SK-N-SH (cell line): ENCODE results near the gene CLEC20A.

Source experiments
- EZH2phosphoT487 ChIP-seq: fragments of 200-600 bp; sonication (generic); IDR thresholded peaks from 2 replicates; pipeline ENCODE4 v1.6.1; 2017; ENCODE audit warnings: low read depth, mixed run types, mild to moderate bottlenecking, antibody characterized with exemption, moderate library complexity, borderline replicate concordance
- FOXJ3 ChIP-seq: sonication (generic); formaldehyde crosslinking; IDR thresholded peaks from 2 replicates; pipeline ENCODE4 v1.5.1; 2020; ENCODE audit warnings: mild to moderate bottlenecking, missing genetic modification reagents
- GABPA ChIP-seq: IDR thresholded peaks from 2 replicates; pipeline ENCODE4 v1.4.0; 2012; ENCODE audit warnings: low read depth, mild to moderate bottlenecking
- MXI1 ChIP-seq: IDR thresholded peaks from 2 replicates; pipeline ENCODE4 v1.6.1; 2012; ENCODE audit warnings: mild to moderate bottlenecking, low read depth, low read length, improper control_type of control experiment
- NFIC ChIP-seq: IDR thresholded peaks from 2 replicates; pipeline ENCODE4 v1.4.0; 2012; ENCODE audit warnings: borderline replicate concordance
- NRF1 ChIP-seq: IDR thresholded peaks from 2 replicates; pipeline ENCODE4 v1.6.1; 2012; ENCODE audit warnings: low read depth, mild to moderate bottlenecking, low read length
- POLR2AphosphoS5 ChIP-seq: IDR thresholded peaks from 2 replicates; pipeline ENCODE4 v1.6.1; 2012; ENCODE audit warnings: low read depth, low read length
- RAD21 ChIP-seq: IDR thresholded peaks from 2 replicates; pipeline ENCODE4 v1.6.1; 2012; ENCODE audit warnings: mild to moderate bottlenecking, low read length
- TCF12 ChIP-seq: IDR thresholded peaks from 2 replicates; pipeline ENCODE4 v1.4.0; 2012
- YY1 ChIP-seq: IDR thresholded peaks from 2 replicates; pipeline ENCODE4 v1.4.0; 2012; ENCODE audit warnings: low read depth, mild to moderate bottlenecking
- TF ChIP-seq, protein P1 (sequence below): fragments of 150-350 bp; IDR thresholded peaks from 2 replicates; pipeline ENCODE4 v1.6.1; 2017; ENCODE audit warnings: antibody characterized with exemption, low read length, low read depth, borderline replicate concordance
- TF ChIP-seq, protein P2 (sequence below): fragments of 200-600 bp; sonication (generic); IDR thresholded peaks from 2 replicates; pipeline ENCODE4 v1.6.1; 2017; ENCODE audit warnings: antibody characterized with exemption, mild to moderate bottlenecking, moderate library complexity
- TF ChIP-seq, protein P3 (sequence below): IDR thresholded peaks from 2 replicates; pipeline ENCODE4 v1.4.0; 2012; ENCODE audit warnings: low read depth, borderline replicate concordance

DNA sequence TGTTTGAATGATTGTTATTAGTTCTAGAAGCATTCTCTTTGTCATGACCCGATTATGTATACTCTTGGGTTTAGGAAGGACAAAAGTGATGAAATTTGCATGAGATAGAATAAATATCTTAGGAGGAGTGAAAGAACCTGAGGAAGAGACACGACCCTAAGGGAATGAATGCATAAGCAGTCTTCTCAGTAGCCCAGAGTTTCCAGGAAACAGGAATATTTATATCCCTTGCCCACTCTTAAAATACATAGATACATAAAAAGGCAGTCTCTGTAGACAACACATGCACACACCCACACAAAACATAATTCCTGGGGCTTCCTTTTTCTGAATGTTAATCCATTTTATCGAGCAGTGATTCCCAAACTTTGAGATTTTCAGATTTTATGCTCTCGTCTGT, 19.4 kb downstream of the CLEC20A start:
- TF ChIP-seq TCF12 (no peak), NRF1 (no peak), GABPA (no peak), MXI1 (no peak), FOXJ3 (CRISPR knock-in tag) (no peak), NFIC (no peak), RAD21 (no peak), YY1 (no peak), EZH2phosphoT487 (no peak), POLR2AphosphoS5 (no peak)
- TF ChIP-seq, protein P1, sequence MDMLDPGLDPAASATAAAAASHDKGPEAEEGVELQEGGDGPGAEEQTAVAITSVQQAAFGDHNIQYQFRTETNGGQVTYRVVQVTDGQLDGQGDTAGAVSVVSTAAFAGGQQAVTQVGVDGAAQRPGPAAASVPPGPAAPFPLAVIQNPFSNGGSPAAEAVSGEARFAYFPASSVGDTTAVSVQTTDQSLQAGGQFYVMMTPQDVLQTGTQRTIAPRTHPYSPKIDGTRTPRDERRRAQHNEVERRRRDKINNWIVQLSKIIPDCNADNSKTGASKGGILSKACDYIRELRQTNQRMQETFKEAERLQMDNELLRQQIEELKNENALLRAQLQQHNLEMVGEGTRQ: no peak
- TF ChIP-seq, protein P2, sequence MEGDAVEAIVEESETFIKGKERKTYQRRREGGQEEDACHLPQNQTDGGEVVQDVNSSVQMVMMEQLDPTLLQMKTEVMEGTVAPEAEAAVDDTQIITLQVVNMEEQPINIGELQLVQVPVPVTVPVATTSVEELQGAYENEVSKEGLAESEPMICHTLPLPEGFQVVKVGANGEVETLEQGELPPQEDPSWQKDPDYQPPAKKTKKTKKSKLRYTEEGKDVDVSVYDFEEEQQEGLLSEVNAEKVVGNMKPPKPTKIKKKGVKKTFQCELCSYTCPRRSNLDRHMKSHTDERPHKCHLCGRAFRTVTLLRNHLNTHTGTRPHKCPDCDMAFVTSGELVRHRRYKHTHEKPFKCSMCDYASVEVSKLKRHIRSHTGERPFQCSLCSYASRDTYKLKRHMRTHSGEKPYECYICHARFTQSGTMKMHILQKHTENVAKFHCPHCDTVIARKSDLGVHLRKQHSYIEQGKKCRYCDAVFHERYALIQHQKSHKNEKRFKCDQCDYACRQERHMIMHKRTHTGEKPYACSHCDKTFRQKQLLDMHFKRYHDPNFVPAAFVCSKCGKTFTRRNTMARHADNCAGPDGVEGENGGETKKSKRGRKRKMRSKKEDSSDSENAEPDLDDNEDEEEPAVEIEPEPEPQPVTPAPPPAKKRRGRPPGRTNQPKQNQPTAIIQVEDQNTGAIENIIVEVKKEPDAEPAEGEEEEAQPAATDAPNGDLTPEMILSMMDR: no peak
- TF ChIP-seq, protein P3, sequence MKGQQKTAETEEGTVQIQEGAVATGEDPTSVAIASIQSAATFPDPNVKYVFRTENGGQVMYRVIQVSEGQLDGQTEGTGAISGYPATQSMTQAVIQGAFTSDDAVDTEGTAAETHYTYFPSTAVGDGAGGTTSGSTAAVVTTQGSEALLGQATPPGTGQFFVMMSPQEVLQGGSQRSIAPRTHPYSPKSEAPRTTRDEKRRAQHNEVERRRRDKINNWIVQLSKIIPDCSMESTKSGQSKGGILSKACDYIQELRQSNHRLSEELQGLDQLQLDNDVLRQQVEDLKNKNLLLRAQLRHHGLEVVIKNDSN: no peak
